SK-N-MC (cell line): ENCODE measurements around the gene UBE2E2.

Source experiments
- EZH2 ChIP-seq: fragments of 200-600 bp; sonication (generic); IDR thresholded peaks from one replicate; pipeline ENCODE4 v1.6.1; 2017; ENCODE audit warnings: antibody characterized with exemption
- FOXP2 ChIP-seq: optimal IDR thresholded peaks from 2 replicates; pipeline ENCODE3; 2011; ENCODE audit warnings: mild to moderate bottlenecking, moderate library complexity; ENCODE audit not compliant: insufficient read depth; ENCODE audit errors: extremely low read length, control extremely low read depth
- POLR2AphosphoS5 ChIP-seq: IDR thresholded peaks from 2 replicates; pipeline ENCODE4 v1.6.1; 2012; ENCODE audit warnings: mild to moderate bottlenecking, low read depth, low read length, borderline replicate concordance

- no peak for TF ChIP-seq POLR2AphosphoS5
- no peak for TF ChIP-seq EZH2
- TF ChIP-seq FOXP2, result no peak
Observed at GRCh38 chr3:23157331-23157730, 45.8 kb upstream of the UBE2E2 start.
